HCT116 (cell line): ENCODE results near the gene C2. TPM values are rescaled to one million over a fixed set of nuclear protein-coding genes. Genes with fewer than 3 reads are reported as not detected.

Source experiments
- ATAC-seq: fragments of 200-7000 bp; cut with Tn5 transposase; 2 replicates; pipeline ENCODE4 v1.9.1; 2020; ENCODE audit warnings: mild to moderate bottlenecking, moderate library complexity
- BruUV-seq: library from RNA; stranded (reverse); fragments of 400-500 nt; replicated peaks from 2 replicates; lab custom pipeline; 2021; lab: Mats Ljungman, UMichigan
- CTCF ChIA-PET: fragments of 300-600 bp; sonication (Branson Sonifier 250); formaldehyde crosslinking; loops from one replicate; lab custom pipeline; 2021; ENCODE audit warnings: antibody characterized with exemption; lab: Charles Lee
- POLR2A ChIA-PET: fragments of 300-600, 350-600 bp; sonication (Branson Sonifier 250); formaldehyde crosslinking; loops from one replicate; lab custom pipeline; 2021; ENCODE audit warnings: antibody characterized with exemption; lab: Charles Lee
- RAD21 ChIA-PET, 2 experiments: fragments of 300-600 bp; sonication (Branson Sonifier 250); formaldehyde crosslinking; loops; one replicate each; lab custom pipeline; 2023; ENCODE audit warnings: low total read pairs in 2 of 2; ENCODE audit not compliant: uncharacterized antibody in 2 of 2, unreplicated experiment in 2 of 2, low non-redundant PET in 1 of 2; lab: Charles Lee
- DNase-seq: peaks from one replicate; pipeline ENCODE4 v3.0.0-alpha.2; 2010; ENCODE audit warnings: low read depth, low spot score
- H2AFZ ChIP-seq: fragments of 200-600 bp; shearing (Covaris generic), sonication (generic); 2 replicates; pipeline ENCODE4 v1.6.1; 2017; ENCODE audit warnings: low read depth, mixed run types, mixed read lengths, antibody characterized with exemption, low read length; ENCODE audit not compliant: poor library complexity, severe bottlenecking
- H3K27ac ChIP-seq: 2 replicates; pipeline ENCODE4 v1.5.1; 2012; ENCODE audit warnings: low read depth, low read length
- H3K27me3 ChIP-seq: fragments of 200-600 bp; sonication (generic); 2 replicates; pipeline ENCODE4 v1.6.1; 2016; ENCODE audit warnings: mixed run types, low read length, mixed read lengths; ENCODE audit not compliant: insufficient read depth
- H3K36me3 ChIP-seq, 2 experiments: fragments of 200-500 bp in 1 of 2; fragments of 200-600 bp in 1 of 2; sonication (Bioruptor generic) in 1 of 2; sonication (generic) in 1 of 2; 2 replicates each; pipeline versions ENCODE4 v1.5.1 to v1.6.1; 2014 to 2016; ENCODE audit warnings: low read length in 2 of 2, inconsistent platforms in 1 of 2, mixed read lengths in 1 of 2, mixed run types in 1 of 2; ENCODE audit not compliant: insufficient read depth in 2 of 2, control insufficient read depth in 1 of 2
- H3K4me1 ChIP-seq, 2 experiments: fragments of 200-600 bp in 1 of 2; sonication (generic) in 1 of 2; 2 replicates each; pipeline versions ENCODE4 v1.5.1 to v1.6.1; 2012 to 2017; ENCODE audit warnings: low read length in 2 of 2, inconsistent platforms in 1 of 2, mild to moderate bottlenecking in 1 of 2, mixed read lengths in 1 of 2, mixed run types in 1 of 2, moderate library complexity in 1 of 2; ENCODE audit not compliant: insufficient read depth in 2 of 2, control insufficient read depth in 1 of 2
- H3K4me2 ChIP-seq: fragments of 200-600 bp; sonication (generic); 2 replicates; pipeline ENCODE4 v1.6.1; 2017; ENCODE audit warnings: mixed run types, low read length, mixed read lengths
- H3K4me3 ChIP-seq, 2 experiments: fragments of 200-600 bp in 1 of 2; sonication (generic) in 1 of 2; replicated peaks in 1 of 2; 2 replicates each; pipeline ENCODE4 v1.5.1; 2011 to 2016; ENCODE audit warnings: low read length in 2 of 2, control low read depth in 1 of 2, low read depth in 1 of 2, mild to moderate bottlenecking in 1 of 2, mixed read lengths in 1 of 2, mixed run types in 1 of 2
- H3K79me2 ChIP-seq: fragments of 200-600 bp; sonication (generic); 2 replicates; pipeline ENCODE4 v1.6.1; 2017; ENCODE audit warnings: mild to moderate bottlenecking, mixed run types, low read length, moderate library complexity, mixed read lengths; ENCODE audit not compliant: insufficient read depth
- H3K9ac ChIP-seq: fragments of 200-600 bp; sonication (generic); 2 replicates; pipeline ENCODE4 v1.6.1; 2016; ENCODE audit warnings: low read length, mixed read lengths
- H3K9me2 ChIP-seq: fragments of 200-600 bp; sonication (generic), shearing (Covaris generic); 2 replicates; pipeline ENCODE4 v1.6.1; 2017; ENCODE audit warnings: mixed run types, mild to moderate bottlenecking, moderate library complexity; ENCODE audit not compliant: insufficient read depth
- H3K9me3 ChIP-seq, 2 experiments: fragments of 200-500 bp in 1 of 2; fragments of 200-600 bp in 1 of 2; sonication (Bioruptor generic) in 1 of 2; sonication (generic) in 1 of 2; 2 replicates each; pipeline ENCODE4 v1.6.1; 2014 to 2017; ENCODE audit warnings: low read length in 2 of 2, mixed read lengths in 2 of 2, inconsistent platforms in 1 of 2, low read depth in 1 of 2, mild to moderate bottlenecking in 1 of 2, mixed run types in 1 of 2, moderate library complexity in 1 of 2; ENCODE audit not compliant: control insufficient read depth in 1 of 2, insufficient read depth in 1 of 2
- H4K20me1 ChIP-seq: fragments of 200-600 bp; sonication (generic), shearing (Covaris generic); 2 replicates; pipeline ENCODE4 v1.6.1; 2017; ENCODE audit warnings: mixed run types, mild to moderate bottlenecking, moderate library complexity; ENCODE audit not compliant: insufficient read depth
- ATF3 ChIP-seq: IDR thresholded peaks from 2 replicates; pipeline ENCODE4 v1.6.1; 2012
- CBX3 ChIP-seq: IDR thresholded peaks from 2 replicates; pipeline ENCODE4 v1.6.1; 2012; ENCODE audit warnings: low read depth
- CEBPB ChIP-seq: IDR thresholded peaks from 2 replicates; pipeline ENCODE4 v1.6.1; 2012; ENCODE audit warnings: low read depth
- EGR1 ChIP-seq: IDR thresholded peaks from 2 replicates; pipeline ENCODE4 v1.6.1; 2012; ENCODE audit warnings: low read depth
- ELF1 ChIP-seq: IDR thresholded peaks from 2 replicates; pipeline ENCODE4 v1.6.1; 2012; ENCODE audit warnings: low read depth, borderline replicate concordance
- EZH2 ChIP-seq: fragments of 200-600 bp; sonication (generic); IDR thresholded peaks from 2 replicates; pipeline ENCODE4 v1.6.1; 2017; ENCODE audit warnings: antibody characterized with exemption, mixed run types
- EZH2phosphoT487 ChIP-seq: fragments of 200-600 bp; IDR thresholded peaks from 2 replicates; pipeline ENCODE4 v1.6.1; 2018; ENCODE audit warnings: antibody characterized with exemption, borderline replicate concordance
- JUND ChIP-seq: IDR thresholded peaks from 2 replicates; pipeline ENCODE4 v1.6.1; 2012
- MAX ChIP-seq: IDR thresholded peaks from 2 replicates; pipeline ENCODE4 v1.6.1; 2012
- POLR2AphosphoS5 ChIP-seq: IDR thresholded peaks from 2 replicates; pipeline ENCODE4 v1.6.1; 2011; ENCODE audit warnings: mild to moderate bottlenecking, low read depth, low read length, moderate library complexity
- RAD21 ChIP-seq: IDR thresholded peaks from 2 replicates; pipeline ENCODE4 v1.6.1; 2012; ENCODE audit warnings: low read depth, mild to moderate bottlenecking
- REST ChIP-seq: IDR thresholded peaks from 2 replicates; pipeline ENCODE4 v1.6.1; 2012; ENCODE audit warnings: low read depth
- SIN3A ChIP-seq: IDR thresholded peaks from 2 replicates; pipeline ENCODE4 v1.6.1; 2012; ENCODE audit warnings: low read depth
- SP1 ChIP-seq: IDR thresholded peaks from 2 replicates; pipeline ENCODE4 v1.6.1; 2012; ENCODE audit warnings: low read depth
- SRF ChIP-seq: IDR thresholded peaks from 2 replicates; pipeline ENCODE4 v1.6.1; 2012; ENCODE audit warnings: low read depth
- TCF7L2 ChIP-seq: IDR thresholded peaks from 2 replicates; pipeline ENCODE4 v1.7.0; 2011; ENCODE audit warnings: borderline replicate concordance, inconsistent platforms; ENCODE audit not compliant: insufficient read depth, insufficient read length; ENCODE audit errors: extremely low read depth
- YY1 ChIP-seq: IDR thresholded peaks from 2 replicates; pipeline ENCODE4 v1.6.1; 2011; ENCODE audit warnings: low read length, low read depth, moderate library complexity, mild to moderate bottlenecking; ENCODE audit not compliant: insufficient replicate concordance; ENCODE audit errors: extremely low read depth
- ZBTB33 ChIP-seq: IDR thresholded peaks from 2 replicates; pipeline ENCODE4 v1.6.1; 2011; ENCODE audit warnings: mild to moderate bottlenecking, low read length, moderate library complexity; ENCODE audit not compliant: insufficient replicate concordance; ENCODE audit errors: extremely low read depth
- ZFX ChIP-seq: fragments of 450-650 bp; IDR thresholded peaks from 2 replicates; pipeline ENCODE4 v1.6.1; 2017
- ZNF274 ChIP-seq: fragments of 200-500 bp; sonication (Bioruptor generic); IDR thresholded peaks from 2 replicates; pipeline ENCODE4 v1.6.1; 2014; ENCODE audit warnings: mild to moderate bottlenecking, low read depth, low read length, inconsistent platforms
- intact Hi-C: fragments of 100-400 bp; cut with micrococcal nuclease; formaldehyde crosslinking; loops from 2 replicates; pipeline ENCODE4 v1.10.0; 2022
- total RNA-seq: library from RNA; stranded (reverse); gene quantifications from one replicate; pipeline ENCODE4 v1.2.1, GENCODE V29; 2021; ENCODE audit not compliant: unreplicated experiment

C2 gene
- total RNA-seq, 1 experiment from 2014 or later, result 3.1 TPM

GRCh38 chr6:31901953-31902643 lies 25.4 kb upstream of the C2 start, which contains the start of gene ZBTB12:
Gene ZBTB12, minus strand, starts transcription at chr6:31902086. Its CDS starts 781 bp downstream, at chr6:31901305.
- Histone ChIP-seq H4K20me1 (no peaks in the 10 kb centered on the region), H3K36me3 (no peaks in the 10 kb centered on the region), H3K4me1 (peaks cover 10 to 31% of the 10 kb centered on the region in 2 experiments; a peak in 3 of 4 replicates), H3K27ac (peak within 1 kb of the TSS; percentile 64), H3K4me3 (peak within 1 kb of the TSS; percentile 56 to 63), H3K4me2 (peak within 1 kb of the TSS; percentile 92), H2AFZ (no peak within 1 kb of the TSS), H3K9me3 (no peaks in the 10 kb centered on the region), H3K79me2 (peaks cover 13% of the 10 kb centered on the region; the same call in 1 of the 2 replicates), H3K27me3 (no peaks in the 10 kb centered on the region), H3K9ac (peak within 1 kb of the TSS; percentile 63), H3K9me2 (no peaks in the 10 kb centered on the region)
- ChIA-PET POLR2A (no interaction called here), RAD21 (interaction anchor here in 1 of 2 experiments (1.1 kb wide), 1 partner anchor 50 kb away, joined by 3 read pairs; no protein-coding TSS in a partner anchor), CTCF (interaction anchor here (2.2 kb wide), 1 partner anchor 50 kb away, joined by 9 read pairs; no protein-coding TSS in a partner anchor)
- DNase-seq (peak; percentile 89), ATAC-seq (peak; percentile 73)
- intact Hi-C loops, result loop anchor here (2.0 kb wide), 1 partner anchor 51 kb away; no protein-coding TSS in a partner anchor
- no TSS peak for BruUV-seq
- TF ChIP-seq EZH2phosphoT487 (no peak), ZFX (no peak), CBX3 (no peak), RAD21 (peak; percentile 64), SIN3A (peak; percentile 1; the same call in 1 of the 2 replicates), ZBTB33 (no peak), MAX (peak; percentile 50; the same call in 1 of the 2 replicates), CEBPB (no peak), REST (no peak), EZH2 (no peak), TCF7L2 (no peak), ATF3 (no peak), JUND (no peak), ELF1 (no peak), ZNF274 (no peak), SRF (no peak), YY1 (peak; percentile 8), POLR2AphosphoS5 (peak; percentile 82), SP1 (no peak; the same call in 1 of the 2 replicates), EGR1 (peak; percentile 73)
